Stimulated activated CD8-positive, alpha-beta memory T cell treated with anti-CD3 and anti-CD28 coated beads, Interleukin-7, amount 100 ng/mL, for 1 hour (primary cell): ENCODE measurements around the gene MYL6B.

Source experiments
- DNase-seq, 2 donors: peaks; one replicate each; pipeline ENCODE4 v3.0.0-alpha.2; 2020; ENCODE audit warnings: low read depth in 2 of 2

Gene MYL6B

GRCh38 chr12:56122637-56123036, 29.8 kb upstream of the MYL6B start:
- no peak for DNase-seq

- DNase-seq, result no peak
Measured at GRCh38 chr12:56124133-56124532, 28.3 kb upstream of the MYL6B start.

GRCh38 chr12:56126732-56127239, 25.6 kb upstream of the MYL6B start:
- DNase-seq, result no peak

GRCh38 chr12:56127485-56127887, 24.9 kb upstream of the MYL6B start:
- no peak for DNase-seq

- DNase-seq, result peak; percentile 90 to 92
Measured at GRCh38 chr12:56127888-56128669, 24.3 kb upstream of the MYL6B start, which contains the start of gene ESYT1. Gene ESYT1 (plus strand): TSS chr12:56128267. CDS start chr12:56128320, 53 bp downstream.

- DNase-seq, result no peak
Measured at GRCh38 chr12:56128670-56129205, 23.6 kb upstream of the MYL6B start.

GRCh38 chr12:56129206-56129941, 23.0 kb upstream of the MYL6B start:
- peak in 1 of 2 donors; percentile 62 for DNase-seq

- DNase-seq, result no peak
Measured at GRCh38 chr12:56129942-56130495, 22.4 kb upstream of the MYL6B start.

GRCh38 chr12:56130876-56131275, 21.5 kb upstream of the MYL6B start:
- DNase-seq, result no peak

GRCh38 chr12:56134897-56135296, 17.5 kb upstream of the MYL6B start:
- DNase-seq, result no peak

- DNase-seq, result no peak
Measured at GRCh38 chr12:56137853-56138571, 14.4 kb upstream of the MYL6B start.

- DNase-seq, result no peak
Measured at GRCh38 chr12:56141946-56142784, 10.2 kb upstream of the MYL6B start.

- no peak for DNase-seq
Measured at GRCh38 chr12:56143217-56143616, 9.2 kb upstream of the MYL6B start.

GRCh38 chr12:56143870-56144269, 8.5 kb upstream of the MYL6B start:
- DNase-seq, result no peak

- no peak for DNase-seq
Measured at GRCh38 chr12:56145217-56145616, 7.2 kb upstream of the MYL6B start.

- no peak for DNase-seq
Measured at GRCh38 chr12:56146492-56147460, 5.6 kb upstream of the MYL6B start.

- no peak for DNase-seq
Measured at GRCh38 chr12:56150563-56150962, 1.8 kb upstream of the MYL6B start.

GRCh38 chr12:56151672-56152131, 685 bp upstream of the MYL6B start:
- DNase-seq, result no peak
